Natural killer cell treated with Interleukin-12 subunit alpha and Interleukin-12 subunit beta and Interleukin-15 and Interleukin-18, amount 100 ng/mL, for 72 hours (primary cell): Measurements from ENCODE around the gene COLEC11. TPM values are rescaled to one million over a fixed set of nuclear protein-coding genes. Genes with fewer than 3 reads are reported as not detected.
"Not testable (repeated sequence)": the region's sequence is repeated elsewhere in the genome, so short reads cannot be mapped to it uniquely, and the experiment has no call there.

Experiments
- ATAC-seq, 2 donors: fragments of 150-1000 bp; cut with Tn5 transposase in 1 of 2; sonication (Bioruptor Pico), chemical (Tn5 transposase) in 1 of 2; 2 replicates each; pipeline ENCODE4 v1.10.0; 2021
- DNase-seq: peaks from one replicate; pipeline ENCODE4 v3.0.0; 2022; ENCODE audit warnings: low spot score
- H3K27ac Mint-ChIP-seq, 2 donors: 1 replicate in 1 of 2; 2 replicates in 1 of 2; pipeline ENCODE4 v1.8.0; 2022; ENCODE audit warnings: mixed read lengths in 2 of 2, mild to moderate bottlenecking in 1 of 2, moderate library complexity in 1 of 2
- H3K27me3 Mint-ChIP-seq, 2 donors: 1 replicate in 1 of 2; 2 replicates in 1 of 2; pipeline ENCODE4 v1.8.0; 2022; ENCODE audit warnings: mixed read lengths in 2 of 2
- H3K36me3 Mint-ChIP-seq: one replicate; pipeline ENCODE4 v1.8.0; 2022; ENCODE audit warnings: mixed read lengths
- H3K4me1 Mint-ChIP-seq, 2 donors: 1 replicate in 1 of 2; 2 replicates in 1 of 2; pipeline ENCODE4 v1.8.0; 2022; ENCODE audit warnings: low read depth in 2 of 2, mixed read lengths in 2 of 2, mild to moderate bottlenecking in 1 of 2
- H3K4me3 Mint-ChIP-seq: one replicate; pipeline ENCODE4 v1.8.0; 2022; ENCODE audit warnings: mixed read lengths
- H3K9me3 Mint-ChIP-seq: 2 replicates; pipeline ENCODE4 v1.8.0; 2022; ENCODE audit warnings: mixed read lengths
- total RNA-seq, 2 donors: library from RNA; stranded (reverse); gene quantifications; one replicate each; pipeline ENCODE4 v1.2.3, GENCODE V29; 2022

COLEC11 gene
- total RNA-seq, 2 donors from 2014 or later, result 0.48 TPM; not detected in 1

GRCh38 chr2:3616435-3617197, 21.7 kb downstream of the COLEC11 start:
- not testable (repeated sequence) for H3K4me1 Mint-ChIP-seq, H3K9me3 Mint-ChIP-seq, ATAC-seq, H3K36me3 Mint-ChIP-seq, DNase-seq, H3K4me3 Mint-ChIP-seq, H3K27ac Mint-ChIP-seq
- peaks cover 4 to 21% of the 10 kb centered on the region in 2 donors for H3K27me3 Mint-ChIP-seq

GRCh38 chr2:3617198-3617890, 22.4 kb downstream of the COLEC11 start:
- DNase-seq (no peak), ATAC-seq (no peak)
- H3K27ac Mint-ChIP-seq, result no peak overlapping the region
- no peaks in the 10 kb centered on the region for H3K36me3 Mint-ChIP-seq
- H3K27me3 Mint-ChIP-seq, result peaks cover 4 to 20% of the 10 kb centered on the region in 2 donors
- H3K4me1 Mint-ChIP-seq, result no peaks in the 10 kb centered on the region
- no peak overlapping the region for H3K4me3 Mint-ChIP-seq
- H3K9me3 Mint-ChIP-seq, result no peaks in the 10 kb centered on the region

- Mint-ChIP-seq H3K27ac (no peak overlapping the region), H3K4me3 (no peak overlapping the region), H3K4me1 (no peaks in the 10 kb centered on the region), H3K9me3 (no peaks in the 10 kb centered on the region), H3K36me3 (no peaks in the 10 kb centered on the region), H3K27me3 (peaks cover 4 to 20% of the 10 kb centered on the region in 2 donors)
- ATAC-seq (no peak), DNase-seq (no peak)
Measured at GRCh38 chr2:3618367-3618766, 23.5 kb downstream of the COLEC11 start.

GRCh38 chr2:3619033-3619432, 24.1 kb downstream of the COLEC11 start:
- ATAC-seq (no peak), DNase-seq (no peak)
- H3K4me1 Mint-ChIP-seq, result no peaks in the 10 kb centered on the region
- no peaks in the 10 kb centered on the region for H3K36me3 Mint-ChIP-seq
- no peak overlapping the region for H3K27ac Mint-ChIP-seq
- peaks cover 4 to 20% of the 10 kb centered on the region in 2 donors for H3K27me3 Mint-ChIP-seq
- H3K4me3 Mint-ChIP-seq, result no peak overlapping the region
- no peaks in the 10 kb centered on the region for H3K9me3 Mint-ChIP-seq

- not testable (repeated sequence) for H3K4me1 Mint-ChIP-seq, ATAC-seq, DNase-seq, H3K9me3 Mint-ChIP-seq, H3K4me3 Mint-ChIP-seq, H3K36me3 Mint-ChIP-seq, H3K27ac Mint-ChIP-seq
- peaks cover 4 to 20% of the 10 kb centered on the region in 2 donors for H3K27me3 Mint-ChIP-seq
Measured at GRCh38 chr2:3619661-3620060, 24.7 kb downstream of the COLEC11 start.

- no peaks in the 10 kb centered on the region for H3K36me3 Mint-ChIP-seq
- H3K4me1 Mint-ChIP-seq, result no peaks in the 10 kb centered on the region
- H3K9me3 Mint-ChIP-seq, result no peaks in the 10 kb centered on the region
- no peak for ATAC-seq
- peaks cover 4 to 20% of the 10 kb centered on the region in 2 donors for H3K27me3 Mint-ChIP-seq
- DNase-seq, result no peak
- no peak overlapping the region for H3K4me3 Mint-ChIP-seq
- H3K27ac Mint-ChIP-seq, result no peak overlapping the region
Measured at GRCh38 chr2:3620834-3621233, 25.9 kb downstream of the COLEC11 start.

- Mint-ChIP-seq H3K27ac (no peak overlapping the region), H3K36me3 (no peaks in the 10 kb centered on the region), H3K4me3 (no peak overlapping the region), H3K4me1 (no peaks in the 10 kb centered on the region), H3K9me3 (no peaks in the 10 kb centered on the region), H3K27me3 (peaks cover 4 to 27% of the 10 kb centered on the region in 2 donors)
- ATAC-seq (no peak), DNase-seq (no peak)
Measured at GRCh38 chr2:3622967-3623366, 28.1 kb downstream of the COLEC11 start.

- DNase-seq, result no peak
- Mint-ChIP-seq H3K27ac (no peak overlapping the region), H3K4me3 (no peak overlapping the region), H3K36me3 (no peaks in the 10 kb centered on the region), H3K9me3 (no peaks in the 10 kb centered on the region), H3K4me1 (no peaks in the 10 kb centered on the region), H3K27me3 (peaks cover 4 to 23% of the 10 kb centered on the region in 2 donors)
- ATAC-seq, result no peak
Measured at GRCh38 chr2:3624059-3624794, 29.3 kb downstream of the COLEC11 start.

- ATAC-seq (no peak), DNase-seq (peak; percentile 22)
- Mint-ChIP-seq H3K27me3 (peaks cover 4 to 19% of the 10 kb centered on the region in 2 donors), H3K36me3 (no peaks in the 10 kb centered on the region), H3K9me3 (no peaks in the 10 kb centered on the region), H3K4me1 (no peaks in the 10 kb centered on the region), H3K4me3 (no peak overlapping the region), H3K27ac (no peak overlapping the region)
Measured at GRCh38 chr2:3625186-3625585, 30.3 kb downstream of the COLEC11 start.

- Mint-ChIP-seq H3K27me3 (peaks cover 0 to 8% of the 10 kb centered on the region in 2 donors), H3K4me1 (no peaks in the 10 kb centered on the region), H3K4me3 (no peak overlapping the region), H3K36me3 (no peaks in the 10 kb centered on the region), H3K9me3 (no peaks in the 10 kb centered on the region), H3K27ac (no peak overlapping the region)
- ATAC-seq (no peak), DNase-seq (no peak)
Measured at GRCh38 chr2:3626118-3626811, 31.4 kb downstream of the COLEC11 start.

GRCh38 chr2:3626812-3627499, 32.0 kb downstream of the COLEC11 start:
- peak; percentile 35 for DNase-seq
- Mint-ChIP-seq H3K27ac (no peak overlapping the region), H3K27me3 (peaks cover 0 to 7% of the 10 kb centered on the region in 2 donors), H3K4me3 (no peak overlapping the region), H3K36me3 (no peaks in the 10 kb centered on the region), H3K9me3 (no peaks in the 10 kb centered on the region), H3K4me1 (no peaks in the 10 kb centered on the region)
- no peak for ATAC-seq

GRCh38 chr2:3627500-3628100, 32.7 kb downstream of the COLEC11 start:
- Mint-ChIP-seq H3K4me1 (no peaks in the 10 kb centered on the region), H3K36me3 (no peaks in the 10 kb centered on the region), H3K27ac (no peak overlapping the region), H3K9me3 (no peaks in the 10 kb centered on the region), H3K4me3 (no peak overlapping the region), H3K27me3 (peaks cover 0 to 7% of the 10 kb centered on the region in 2 donors)
- peak; percentile 26 for DNase-seq
- no peak for ATAC-seq

- Mint-ChIP-seq H3K9me3 (no peaks in the 10 kb centered on the region), H3K36me3 (no peaks in the 10 kb centered on the region), H3K27me3 (peaks cover 0 to 7% of the 10 kb centered on the region in 2 donors), H3K4me3 (no peak overlapping the region), H3K4me1 (no peaks in the 10 kb centered on the region), H3K27ac (no peak overlapping the region)
- ATAC-seq (no peak), DNase-seq (peak; percentile 38)
Measured at GRCh38 chr2:3628241-3628679, 33.3 kb downstream of the COLEC11 start.
